Esophagus mucosa (tissue), 1 donor: Measurements from ENCODE around the gene PHB1. TPM values are rescaled to one million over a fixed set of nuclear protein-coding genes. Genes with fewer than 3 reads are reported as not detected.

Experiments used
- ATAC-seq: fragments of 200-7000 bp; cut with Tn5 transposase; one replicate; pipeline ENCODE4 v1.9.1; 2020
- total RNA-seq: library from RNA; stranded (reverse); gene quantifications from one replicate; pipeline ENCODE4 v1.2.4, GENCODE V29; 2023
- donor health status: DM: yes; HTN: yes; CAD: no.

PHB1 gene
- total RNA-seq, 1 donor from 2014 or later: 141 TPM

DNA sequence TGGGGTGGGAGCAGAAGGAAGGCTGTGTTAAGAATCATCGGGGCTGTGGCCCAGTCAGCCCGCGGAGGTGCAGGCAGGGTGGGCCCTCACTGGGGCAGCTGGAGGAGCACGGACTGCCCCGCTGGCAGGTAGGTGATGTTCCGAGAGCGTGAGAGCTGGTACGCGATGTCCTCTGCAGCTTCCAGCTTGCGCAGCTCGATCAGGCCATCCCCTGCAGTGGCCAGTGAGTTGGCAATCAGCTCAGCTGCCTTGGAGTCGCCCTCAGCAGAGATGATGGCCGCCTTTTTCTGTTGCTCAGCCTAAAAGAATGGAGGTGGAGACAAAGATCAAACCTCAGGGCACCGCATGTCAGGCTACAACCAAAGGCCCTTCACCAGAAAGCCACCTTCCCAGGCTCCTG, 9.8 kb downstream of the PHB1 start:
- ATAC-seq: no peak

DNA sequence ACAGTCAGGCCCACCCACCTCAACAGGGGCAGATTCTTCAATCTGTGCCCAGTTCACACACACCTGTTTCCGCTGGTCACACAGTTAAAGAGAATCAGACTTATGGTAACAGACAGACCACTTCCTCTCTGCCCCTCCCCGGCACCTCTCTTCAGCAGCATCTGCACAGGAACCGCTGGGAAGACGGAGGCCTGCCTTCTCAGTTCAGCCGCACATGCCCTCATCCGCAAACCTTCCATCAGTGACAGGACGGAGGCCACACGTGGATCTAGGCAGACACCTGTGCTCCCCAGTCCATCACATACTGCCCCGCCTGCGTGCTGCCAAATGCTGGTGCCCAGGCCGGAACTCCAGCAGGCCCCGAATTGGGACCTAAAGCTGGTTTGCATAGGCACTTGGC, 10.3 kb downstream of the PHB1 start:
- ATAC-seq: no peak

GRCh38 chr17:49403514-49404289, 11.0 kb downstream of the PHB1 start:
- ATAC-seq: no peak

- ATAC-seq: peak; percentile 6
These were observed 12.0 kb downstream of the PHB1 start for GRCh38 chr17:49402706-49403105.

GRCh38 chr17:49401971-49402611, 12.6 kb downstream of the PHB1 start:
- ATAC-seq: no peak

- ATAC-seq: no peak
These were observed 14.7 kb downstream of the PHB1 start for GRCh38 chr17:49399995-49400394.

DNA sequence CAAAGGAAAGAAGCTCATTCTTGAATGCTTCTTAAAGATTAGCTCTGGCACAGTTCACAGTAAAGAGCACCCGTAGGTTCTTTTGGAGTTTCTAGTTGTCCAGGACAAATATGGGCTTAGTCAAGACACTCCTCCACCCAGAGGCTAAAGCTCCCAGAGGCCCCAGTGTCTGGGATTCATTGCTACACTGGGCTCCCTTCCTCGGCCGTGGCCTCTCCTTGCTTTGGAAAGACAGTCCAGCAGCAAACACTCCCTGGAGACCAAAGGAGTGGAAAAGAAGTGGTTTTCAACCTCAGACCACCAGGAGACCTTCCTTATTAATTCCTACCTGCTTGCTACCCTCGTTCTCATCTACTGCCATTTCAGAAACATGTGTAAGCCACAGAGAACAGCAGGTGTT, 17.1 kb downstream of the PHB1 start:
- no peak for ATAC-seq

- ATAC-seq: no peak
These were observed 21.0 kb downstream of the PHB1 start for GRCh38 chr17:49393491-49394255.

DNA sequence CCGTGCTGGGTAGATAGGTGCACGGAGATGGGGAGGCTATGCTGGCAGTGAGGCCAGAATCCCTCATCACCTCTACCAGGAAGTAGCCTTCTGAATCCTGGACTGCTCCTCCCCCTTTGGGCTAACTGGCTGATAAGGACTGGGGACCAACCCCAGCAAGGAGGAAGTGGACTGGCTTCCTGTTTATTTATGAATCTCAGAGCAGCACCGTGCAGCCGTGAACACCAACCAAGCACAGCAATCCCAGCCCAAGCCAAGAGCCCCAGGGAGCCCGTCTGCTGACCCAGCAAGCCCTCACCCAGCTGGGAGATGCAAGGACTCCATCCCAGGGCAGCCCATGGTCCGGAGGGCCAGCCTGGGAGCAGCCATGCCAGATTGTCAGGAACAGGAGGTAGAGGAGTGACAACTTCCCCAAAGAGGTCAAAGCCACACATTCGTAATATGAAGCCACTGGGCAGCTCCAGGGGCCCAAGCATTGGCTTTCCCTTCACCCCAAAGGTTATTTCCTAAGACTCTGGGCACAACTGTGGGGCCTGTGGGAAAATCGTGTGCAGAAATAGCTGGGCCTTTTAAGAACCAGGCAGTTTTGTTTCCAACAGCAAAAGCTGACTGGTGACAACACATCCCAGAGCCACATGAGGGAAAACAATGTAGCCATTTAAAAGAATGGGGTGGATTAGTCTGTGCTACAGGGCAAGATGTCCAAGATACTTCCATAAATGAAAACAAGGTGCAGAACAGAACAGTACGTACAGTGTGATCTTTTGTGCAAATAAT, 23.9 kb downstream of the PHB1 start:
- peak; percentile 22 for ATAC-seq

GRCh38 chr17:49389514-49390347, 25.0 kb downstream of the PHB1 start:
- peak; percentile 70 for ATAC-seq

DNA sequence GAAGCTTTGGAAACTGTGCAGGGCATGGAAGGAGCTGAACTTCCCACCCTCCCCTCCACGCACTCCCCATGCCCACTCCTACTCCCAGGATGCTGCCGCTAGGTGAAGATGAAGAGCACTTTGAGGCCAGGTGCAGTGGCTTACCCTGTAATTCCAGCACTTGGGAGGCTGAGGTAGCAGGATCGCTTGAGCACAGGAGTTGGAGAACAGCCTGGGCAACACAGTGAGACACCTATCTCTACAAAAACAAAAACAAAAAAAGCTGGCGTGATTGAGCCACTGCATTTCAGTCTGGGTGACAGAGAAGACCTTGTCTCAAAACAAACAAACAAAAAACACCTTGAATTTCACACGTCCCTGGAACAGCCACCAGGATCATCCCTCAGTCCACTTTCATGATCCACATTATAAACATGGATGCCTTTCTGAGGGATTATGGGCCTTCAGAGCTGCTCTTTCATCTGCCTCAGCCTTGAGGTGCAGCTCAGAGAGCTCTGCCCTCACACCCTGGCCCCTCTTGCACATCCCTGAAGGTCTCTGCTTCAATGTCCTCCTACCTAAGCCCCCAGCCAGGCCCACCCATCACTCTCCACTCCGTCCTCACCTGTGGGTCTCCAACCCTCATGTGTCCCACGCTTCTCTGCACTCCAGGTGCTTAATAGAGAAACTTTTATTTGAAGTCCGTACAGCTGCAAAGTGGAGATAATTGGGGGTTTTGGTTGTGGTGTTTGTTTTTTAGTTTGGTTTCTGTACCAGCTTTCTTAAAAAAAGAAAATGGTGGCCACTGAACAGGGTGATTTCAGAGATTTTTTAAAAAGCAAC, 25.8 kb downstream of the PHB1 start:
- ATAC-seq: no peak

GRCh38 chr17:49388290-49388640, 26.4 kb downstream of the PHB1 start:
- ATAC-seq: peak; percentile 37

- no peak for ATAC-seq
These were observed 27.0 kb downstream of the PHB1 start for GRCh38 chr17:49387498-49388289.

GRCh38 chr17:49386373-49386772, 28.3 kb downstream of the PHB1 start:
- ATAC-seq: no peak

DNA sequence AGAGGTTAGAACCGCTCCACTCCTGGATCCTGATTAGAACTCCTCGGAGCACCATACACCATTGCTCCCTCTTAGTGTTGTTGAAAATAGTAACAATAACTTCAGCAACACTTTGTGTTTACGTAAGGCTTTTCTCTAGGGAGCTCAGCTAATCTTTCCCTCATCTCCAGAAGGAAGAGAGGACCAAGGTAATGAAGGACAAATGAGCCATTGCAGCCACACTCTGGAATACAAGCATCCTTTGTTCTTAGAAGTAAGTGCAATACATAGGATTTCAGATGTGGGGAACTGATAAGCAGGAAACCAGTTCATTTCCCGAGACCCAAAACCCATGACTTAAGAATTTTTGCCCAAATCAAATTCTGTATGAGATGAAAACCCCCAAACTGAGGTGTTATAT, 29.7 kb downstream of the PHB1 start:
- ATAC-seq: no peak

DNA sequence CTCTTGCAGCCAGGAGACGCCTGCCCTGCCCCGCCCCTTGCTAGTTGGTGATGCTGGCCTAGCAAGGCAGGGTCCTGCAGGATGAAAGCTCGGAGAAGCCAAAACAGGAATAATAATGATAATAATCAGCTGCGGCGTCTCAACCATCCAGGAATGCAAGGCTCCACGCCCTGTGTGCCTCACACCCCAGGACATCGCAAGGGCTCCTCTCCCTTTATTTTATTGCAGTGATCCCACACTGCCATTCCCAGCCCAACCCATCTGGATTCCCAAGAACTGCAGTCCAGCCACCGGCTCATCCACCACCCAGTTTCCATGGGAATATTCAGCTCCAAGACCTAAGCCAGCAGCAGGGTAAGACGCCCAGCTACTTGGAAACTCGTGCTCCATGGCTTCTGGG, 31.6 kb downstream of the PHB1 start:
- ATAC-seq: no peak

- no peak for ATAC-seq
These were observed 32.1 kb downstream of the PHB1 start for GRCh38 chr17:49382556-49382955.

DNA sequence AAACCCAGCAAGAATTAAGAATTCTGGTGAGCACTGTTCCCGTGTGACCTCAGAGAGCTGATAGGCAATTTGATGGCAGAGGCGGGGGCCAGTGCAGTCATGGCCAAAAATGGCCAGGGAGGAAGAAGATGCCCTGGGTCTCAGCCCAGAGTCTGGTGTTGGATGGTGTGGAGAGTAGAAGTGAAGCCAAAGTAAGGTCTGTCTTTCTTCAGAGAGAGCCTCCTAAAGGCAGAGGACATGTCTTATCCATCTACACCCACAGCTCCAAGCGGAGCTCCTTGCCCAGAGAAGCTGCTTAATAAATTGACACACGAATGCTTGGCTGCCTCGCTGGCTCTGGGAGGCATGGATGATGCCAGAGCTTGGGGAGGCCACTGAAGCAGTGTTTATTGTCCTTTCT, 32.9 kb downstream of the PHB1 start:
- ATAC-seq: no peak

- ATAC-seq: no peak
These were observed 33.6 kb downstream of the PHB1 start for GRCh38 chr17:49381033-49381432.

DNA sequence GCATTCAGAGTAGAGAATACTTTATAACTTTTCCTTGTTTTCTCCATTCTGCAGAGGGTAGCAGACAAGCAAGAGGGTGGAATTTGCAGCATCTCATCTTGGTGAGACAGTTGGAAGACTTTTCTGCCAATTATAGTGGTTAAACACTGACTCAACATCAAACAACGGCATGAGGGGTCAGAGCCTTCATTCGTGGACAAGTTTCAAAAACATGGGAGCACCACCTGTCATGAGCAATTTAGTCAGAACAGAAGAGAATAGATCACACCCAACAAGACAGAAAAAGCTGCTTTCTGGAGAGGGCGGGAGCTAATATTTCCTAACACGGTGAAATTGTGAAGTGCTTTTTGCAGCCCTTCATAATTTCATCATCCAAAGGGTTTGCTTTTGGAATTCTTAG, 34.8 kb downstream of the PHB1 start:
- ATAC-seq: no peak
